Endothelial cell of umbilical vein (primary cell): ENCODE results near the gene TRPM5.

Experiments
- CTCF ChIP-seq, 2 donors: IDR thresholded peaks; 1 replicate in 1 of 2; 2 replicates in 1 of 2; pipeline ENCODE4 v1.5.1; 2011; ENCODE audit warnings: low read length in 2 of 2, mild to moderate bottlenecking in 2 of 2, moderate library complexity in 2 of 2, control low read depth in 1 of 2, inconsistent platforms in 1 of 2, low read depth in 1 of 2; ENCODE audit not compliant: insufficient read depth in 1 of 2; ENCODE audit errors: extremely low read depth in 1 of 2
- GATA2 ChIP-seq: IDR thresholded peaks from 2 replicates; pipeline ENCODE4 v1.7.0; 2011; ENCODE audit warnings: low read depth, mild to moderate bottlenecking, moderate library complexity, mixed read lengths, low read length; ENCODE audit not compliant: insufficient read length, insufficient read depth
- POLR2A ChIP-seq: IDR thresholded peaks from 2 replicates; pipeline ENCODE4 v1.6.1; 2012; ENCODE audit warnings: low read depth, mild to moderate bottlenecking, control low read depth, low read length

GRCh38 chr11:2421226-2421994, 22.9 kb downstream of the TRPM5 start:
- no peak for TF ChIP-seq GATA2
- no peak for TF ChIP-seq CTCF (IDR thresholded peaks at IDR 0.05; ENCODE audit: extremely low read depth in 1 of 2, insufficient read depth in 1 of 2, low read depth in 1 of 2, low read length in 2 of 2)
- TF ChIP-seq POLR2A: no peak
